GM19035 (cell line): ENCODE data around the gene TIAM2.

ENCODE experiments used
- ATAC-seq: cut with Tn5 transposase; IDR thresholded peaks from one replicate; pipeline ENCODE4 v1.9.1; 2021; ENCODE audit not compliant: unreplicated experiment

TIAM2 gene

GRCh38 chr6:155272353-155273232 is 277.5 kb downstream of the TIAM2 start:
- no peak for ATAC-seq

GRCh38 chr6:155273431-155273830 is 278.3 kb downstream of the TIAM2 start:
- no peak for ATAC-seq

GRCh38 chr6:155274106-155274505 is 279.0 kb downstream of the TIAM2 start:
- no peak for ATAC-seq

- no peak for ATAC-seq
Observed at GRCh38 chr6:155274533-155274932, 279.4 kb downstream of the TIAM2 start.

- ATAC-seq = no peak
Observed at GRCh38 chr6:155275808-155276480, 280.8 kb downstream of the TIAM2 start.

- no peak for ATAC-seq
Observed at GRCh38 chr6:155276638-155277037, 281.5 kb downstream of the TIAM2 start.

GRCh38 chr6:155278319-155279049 is 283.4 kb downstream of the TIAM2 start:
- ATAC-seq = no peak

GRCh38 chr6:155284775-155285174 is 289.7 kb downstream of the TIAM2 start:
- no peak for ATAC-seq

- ATAC-seq = no peak
Observed at GRCh38 chr6:155287762-155288161, 292.6 kb downstream of the TIAM2 start.

- ATAC-seq = no peak
Observed at GRCh38 chr6:155290491-155290890, 295.4 kb downstream of the TIAM2 start.

- ATAC-seq = no peak
Observed at GRCh38 chr6:155291291-155291690, 296.2 kb downstream of the TIAM2 start.

GRCh38 chr6:155292711-155293110 is 297.6 kb downstream of the TIAM2 start:
- ATAC-seq = no peak

- ATAC-seq = no peak
Observed at GRCh38 chr6:155297669-155298068, 302.6 kb downstream of the TIAM2 start.

GRCh38 chr6:155301867-155302266 is 306.8 kb downstream of the TIAM2 start:
- ATAC-seq = no peak

GRCh38 chr6:155303361-155303870 is 308.3 kb downstream of the TIAM2 start:
- no peak for ATAC-seq

- no peak for ATAC-seq
Observed at GRCh38 chr6:155306958-155307357, 311.8 kb downstream of the TIAM2 start.
